Measurements from ENCODE around the gene MEIKIN. TPM values are rescaled to one million over a fixed set of nuclear protein-coding genes. Genes with fewer than 3 reads are reported as not detected.
A peak's percentile ranks its signal among the peaks of the same experiment; 100 is the strongest.

The MEIKIN gene
- total and polyA plus RNA-seq, 2 of the 8 experiments (the other 6 are each of a cell fraction or from before 2014, with no cell fraction given): not detected

DNA sequence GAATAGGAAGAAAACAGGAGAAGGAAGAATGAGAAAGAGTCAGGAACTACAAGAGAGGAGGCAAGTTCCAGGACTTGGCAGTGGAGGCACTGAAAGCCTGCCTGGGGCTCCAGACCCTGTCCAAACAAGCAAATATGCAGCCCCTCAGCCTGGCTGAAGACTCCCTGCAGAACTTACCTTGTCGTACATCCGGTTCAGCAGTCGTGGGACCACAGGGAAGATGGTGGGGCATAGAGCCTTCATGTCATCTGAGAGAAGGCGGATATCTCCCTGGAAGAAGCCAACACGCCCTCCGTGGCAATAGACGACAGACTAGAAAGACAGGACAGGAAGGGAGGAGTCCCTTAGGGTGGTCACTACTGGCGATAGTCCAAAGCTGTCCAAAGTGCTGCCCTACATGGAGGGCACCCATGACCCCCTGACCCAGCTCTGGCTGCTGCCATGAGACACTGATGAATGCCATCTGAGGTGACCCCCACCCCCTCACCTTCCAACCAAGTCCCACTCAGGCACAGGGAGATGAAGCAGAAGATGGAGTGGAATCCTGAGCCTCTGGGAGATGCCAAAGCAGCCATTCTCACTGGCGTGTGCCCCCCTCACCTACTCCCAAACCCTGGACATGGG, 27.7 kb upstream of the MEIKIN start:
- no peak overlapping the region for H3K18ac ChIP-seq (ENCODE audit: extremely low read depth, low read length)
- no peaks in the 10 kb centered on the region for H3K9me3 ChIP-seq (ENCODE audit: insufficient read depth in 2 of 2, low read depth in 1 of 2, low read length in 1 of 2)
- H2AK5ac ChIP-seq (ENCODE audit: low read depth, low read length): no peak overlapping the region
- peak in 1 of 2 experiments; percentile 23 for DNase-seq (ENCODE audit: low read depth in 1 of 2, low spot score in 2 of 2)
- no peak overlapping the region for H2BK5ac ChIP-seq (ENCODE audit: low read depth, low read length)
- H2BK120ac ChIP-seq (replicated peaks; ENCODE audit: low read depth, low read length): no peak overlapping the region
- POLR2A ChIA-PET (ENCODE audit: partially characterized antibody): no interaction called here
- no peak overlapping the region for H2AFZ ChIP-seq (ENCODE audit: low read length)
- no peak overlapping the region; a peak in 1 of 7 replicates for H3K9ac ChIP-seq (replicated peaks in 1 of 4; ENCODE audit: extremely low read depth in 1 of 4, low read depth in 3 of 4, low read length in 3 of 4)
- H3K23ac ChIP-seq (ENCODE audit: insufficient read length): no peak overlapping the region
- H3K4ac ChIP-seq (replicated peaks; ENCODE audit: insufficient read length, low read depth, low read length): no peak overlapping the region
- H4K20me1 ChIP-seq (replicated peaks in 1 of 2; ENCODE audit: control insufficient read depth in 1 of 2, insufficient read depth in 2 of 2, low read length in 2 of 2): no peaks in the 10 kb centered on the region
- H3K56ac ChIP-seq (replicated peaks; ENCODE audit: insufficient read length, low read depth, low read length): no peak overlapping the region
- H3K4me1 ChIP-seq (replicated peaks in 1 of 4; ENCODE audit: control insufficient read depth in 3 of 4, insufficient read depth in 4 of 4, low read length in 3 of 4): peaks cover 0 to 10% (median 5%) of the 10 kb centered on the region in 4 experiments; a peak in 4 of 7 replicates
- H4K8ac ChIP-seq (ENCODE audit: extremely low read depth, insufficient read depth, low read length): no peak overlapping the region
- FAIRE-seq: no peak
- no peak overlapping the region for H4K91ac ChIP-seq (replicated peaks; ENCODE audit: insufficient read length, low read length)
- no peak overlapping the region for H3K4me3 ChIP-seq (ENCODE audit: extremely low read depth in 1 of 4, insufficient read depth in 2 of 4, low read depth in 3 of 4, low read length in 4 of 4)
- H3K27ac ChIP-seq (ENCODE audit: low read depth, low read length): no peak overlapping the region
- no peak overlapping the region for H2BK12ac ChIP-seq (ENCODE audit: low read depth, low read length)
- H3K79me2 ChIP-seq (ENCODE audit: control insufficient read depth in 1 of 2, insufficient read depth in 2 of 2, low read length in 2 of 2): no peaks in the 10 kb centered on the region
- H3K36me3 ChIP-seq (ENCODE audit: control insufficient read depth in 2 of 4, insufficient read depth in 4 of 4, low read length in 3 of 4): no peaks in the 10 kb centered on the region
- no peaks in the 10 kb centered on the region for H3K27me3 ChIP-seq (replicated peaks in 1 of 4; ENCODE audit: control insufficient read depth in 3 of 4, extremely low read depth in 1 of 4, insufficient read depth in 3 of 4, low read length in 3 of 4)
- H2BK15ac ChIP-seq (ENCODE audit: low read length): no peak overlapping the region
- 90% methylated on average over 8 of the region's 9 CpGs; no CpG with 5 or more reads in 1 of the 2 experiments for WGBS, 2 experiments (ENCODE audit: extremely low coverage in 1 of 2, insufficient coverage in 1 of 2, insufficient read length in 1 of 2, insufficient replicate concordance in 2 of 2, low coverage in 1 of 2, low lambda C conversion rate in 2 of 2, missing lambda C conversion rate in 1 of 2)
- no peak overlapping the region for H4K5ac ChIP-seq (ENCODE audit: insufficient read length, low read depth, low read length)
- no peak overlapping the region for H2BK20ac ChIP-seq (ENCODE audit: low read length)
- no peaks in the 10 kb centered on the region for H3K79me1 ChIP-seq (ENCODE audit: low read depth, low read length)
- H3K14ac ChIP-seq (ENCODE audit: insufficient read length): no peak overlapping the region
- H3K23me2 ChIP-seq (ENCODE audit: low read depth, low read length): peaks cover 5% of the 10 kb centered on the region; the same call in 1 of the 2 replicates
- no peak overlapping the region for H3K4me2 ChIP-seq (ENCODE audit: insufficient read depth in 1 of 2, low read depth in 2 of 2, low read length in 2 of 2)
- CTCF ChIA-PET (ENCODE audit: partially characterized antibody): no interaction called here
- TF ChIP-seq, protein P1, sequence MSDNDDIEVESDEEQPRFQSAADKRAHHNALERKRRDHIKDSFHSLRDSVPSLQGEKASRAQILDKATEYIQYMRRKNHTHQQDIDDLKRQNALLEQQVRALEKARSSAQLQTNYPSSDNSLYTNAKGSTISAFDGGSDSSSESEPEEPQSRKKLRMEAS (IDR thresholded peaks at IDR 0.05): no peak
- TF ChIP-seq TAF7 (optimal IDR thresholded peaks at IDR 0.05; ENCODE audit: borderline replicate concordance, low read depth, low read length) (no peak), RNF2 (IDR thresholded peaks at IDR 0.05; ENCODE audit: borderline replicate concordance, low read depth, low read length, missing control alignments, poor library complexity, severe bottlenecking) (no peak), KDM1A (IDR thresholded peaks at IDR 0.05; ENCODE audit: borderline replicate concordance, low read length) (no peak), KDM4A (IDR thresholded peaks at IDR 0.05; ENCODE audit: low read depth, low read length, severe bottlenecking) (no peak), TAF1 (IDR thresholded peaks at IDR 0.05; ENCODE audit: low read depth, low read length) (no peak), SP4 (IDR thresholded peaks at IDR 0.05; ENCODE audit: low read length) (no peak), RFX5 (IDR thresholded peaks at IDR 0.05; ENCODE audit: borderline replicate concordance, low read depth, low read length) (no peak), SIN3A (conservative IDR thresholded peaks at IDR 0.05 in 1 of 2, IDR thresholded peaks at IDR 0.05 in 1 of 2; ENCODE audit: low read depth in 1 of 2, low read length in 2 of 2) (no peak)
- TF ChIP-seq, protein P2, sequence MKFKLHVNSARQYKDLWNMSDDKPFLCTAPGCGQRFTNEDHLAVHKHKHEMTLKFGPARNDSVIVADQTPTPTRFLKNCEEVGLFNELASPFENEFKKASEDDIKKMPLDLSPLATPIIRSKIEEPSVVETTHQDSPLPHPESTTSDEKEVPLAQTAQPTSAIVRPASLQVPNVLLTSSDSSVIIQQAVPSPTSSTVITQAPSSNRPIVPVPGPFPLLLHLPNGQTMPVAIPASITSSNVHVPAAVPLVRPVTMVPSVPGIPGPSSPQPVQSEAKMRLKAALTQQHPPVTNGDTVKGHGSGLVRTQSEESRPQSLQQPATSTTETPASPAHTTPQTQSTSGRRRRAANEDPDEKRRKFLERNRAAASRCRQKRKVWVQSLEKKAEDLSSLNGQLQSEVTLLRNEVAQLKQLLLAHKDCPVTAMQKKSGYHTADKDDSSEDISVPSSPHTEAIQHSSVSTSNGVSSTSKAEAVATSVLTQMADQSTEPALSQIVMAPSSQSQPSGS (IDR thresholded peaks at IDR 0.05; ENCODE audit: low read length): no peak
